Astrocyte of the cerebellum (primary cell): ENCODE measurements around the gene OPCML.

Source experiments
- DNase-seq: peaks from one replicate; pipeline ENCODE4 v3.0.0-alpha.2; 2011; ENCODE audit warnings: low read depth
- H3K4me3 ChIP-seq: 2 replicates; pipeline ENCODE4 v1.5.1; 2011; ENCODE audit warnings: mild to moderate bottlenecking, low read depth, low read length, moderate library complexity
- CTCF ChIP-seq: IDR thresholded peaks from 2 replicates; pipeline ENCODE4 v1.5.1; 2012; ENCODE audit warnings: low read length, low read depth, moderate library complexity, mild to moderate bottlenecking; ENCODE audit errors: missing control alignments
- in situ Hi-C: cut with HindIII; loops from 2 replicates; pipeline ENCODE4 v1.10.0; 2017; ENCODE audit warnings: low sequenced_read_pairs

The OPCML gene

GRCh38 chr11:133123796-133124195 is 408.5 kb downstream of the OPCML start:
- no peak for DNase-seq
- TF ChIP-seq CTCF: no peak
- in situ Hi-C loops: no loop called here
- H3K4me3 ChIP-seq: no peak overlapping the region

GRCh38 chr11:133123366-133123765 is 408.9 kb downstream of the OPCML start:
- H3K4me3 ChIP-seq: no peak overlapping the region

GRCh38 chr11:133122256-133122655 is 410.0 kb downstream of the OPCML start:
- TF ChIP-seq CTCF: no peak
- DNase-seq: no peak
- in situ Hi-C loops: no loop called here
- no peak overlapping the region for H3K4me3 ChIP-seq

More at GRCh38 chr11:133123366-133123765, 408.9 kb downstream of the OPCML start:
- no peak for DNase-seq
- TF ChIP-seq CTCF: no peak
- in situ Hi-C loops: no loop called here

- no peak for TF ChIP-seq CTCF
- in situ Hi-C loops: no loop called here
- no peak for DNase-seq
Measured at GRCh38 chr11:133118563-133119268, 413.6 kb downstream of the OPCML start.

GRCh38 chr11:133115099-133115498 is 417.2 kb downstream of the OPCML start:
- in situ Hi-C loops: no loop called here
- H3K4me3 ChIP-seq: no peak overlapping the region
- TF ChIP-seq CTCF: no peak

More at GRCh38 chr11:133118563-133119268, 413.6 kb downstream of the OPCML start:
- H3K4me3 ChIP-seq: no peak overlapping the region

GRCh38 chr11:133107763-133108162 is 424.5 kb downstream of the OPCML start:
- no peak overlapping the region for H3K4me3 ChIP-seq
- in situ Hi-C loops: no loop called here
- no peak for DNase-seq
- no peak for TF ChIP-seq CTCF

More at GRCh38 chr11:133115099-133115498, 417.2 kb downstream of the OPCML start:
- DNase-seq: no peak
